ENCODE data around the gene SPRED3. TPM values are rescaled to one million over a fixed set of nuclear protein-coding genes. Genes with fewer than 3 reads are reported as not detected.
"Not testable (repeated sequence)": the region's sequence is repeated elsewhere in the genome, so short reads cannot be mapped to it uniquely, and the experiment has no call there.

SPRED3 gene
- polyA plus RNA-seq, 6 donors from 2014 or later: not detected

- Mint-ChIP-seq H3K4me3 (no peak overlapping the region), H3K27ac (no peak overlapping the region), H3K36me3 (no peaks in the 10 kb centered on the region), H3K27me3 (no peaks in the 10 kb centered on the region), H3K4me1 (peaks cover 30 to 37% (median 31%) of the 10 kb centered on the region in 3 donors), H3K9me3 (no peaks in the 10 kb centered on the region)
- DNase-seq (no peak), ATAC-seq (ENCODE audit: low read depth in 2 of 2) (no peak)
Measured at GRCh38 chr19:38420935-38421334, 32.4 kb downstream of the SPRED3 start.

GRCh38 chr19:38421856-38422255 lies 33.4 kb downstream of the SPRED3 start:
- no peaks in the 10 kb centered on the region for H3K27me3 Mint-ChIP-seq
- H3K36me3 Mint-ChIP-seq: no peaks in the 10 kb centered on the region
- DNase-seq (no peak), ATAC-seq (ENCODE audit: low read depth in 2 of 2) (no peak)
- no peak overlapping the region for H3K27ac Mint-ChIP-seq
- H3K4me3 Mint-ChIP-seq: no peak overlapping the region
- H3K9me3 Mint-ChIP-seq: no peaks in the 10 kb centered on the region
- H3K4me1 Mint-ChIP-seq: peaks cover 31 to 39% (median 35%) of the 10 kb centered on the region in 3 donors

GRCh38 chr19:38422438-38422837 lies 33.9 kb downstream of the SPRED3 start:
- ATAC-seq (ENCODE audit: low read depth in 2 of 2) (no peak), DNase-seq (no peak)
- H3K4me3 Mint-ChIP-seq: no peak overlapping the region
- no peaks in the 10 kb centered on the region for H3K27me3 Mint-ChIP-seq
- no peaks in the 10 kb centered on the region for H3K9me3 Mint-ChIP-seq
- no peak overlapping the region for H3K27ac Mint-ChIP-seq
- no peaks in the 10 kb centered on the region for H3K36me3 Mint-ChIP-seq
- peaks cover 26 to 35% (median 33%) of the 10 kb centered on the region in 3 donors for H3K4me1 Mint-ChIP-seq

- peaks cover 0 to 4% (median 0%) of the 10 kb centered on the region in 3 donors for H3K27me3 Mint-ChIP-seq
- no peaks in the 10 kb centered on the region for H3K9me3 Mint-ChIP-seq
- no peaks in the 10 kb centered on the region for H3K36me3 Mint-ChIP-seq
- ATAC-seq (ENCODE audit: low read depth in 2 of 2) (no peak), DNase-seq (no peak)
- H3K27ac Mint-ChIP-seq: peak overlapping the region in 2 of 6 donors; percentile 44 to 72
- H3K4me3 Mint-ChIP-seq: no peak overlapping the region
- peaks cover 14 to 24% (median 16%) of the 10 kb centered on the region in 3 donors for H3K4me1 Mint-ChIP-seq
Measured at GRCh38 chr19:38424272-38424671, 35.8 kb downstream of the SPRED3 start.

- DNase-seq (no peak), ATAC-seq (ENCODE audit: low read depth in 2 of 2) (no peak)
- peaks cover 14 to 24% (median 16%) of the 10 kb centered on the region in 3 donors for H3K4me1 Mint-ChIP-seq
- peak overlapping the region in 4 of 6 donors; percentile 49 to 78 (median 57) for H3K27ac Mint-ChIP-seq
- H3K9me3 Mint-ChIP-seq: no peaks in the 10 kb centered on the region
- H3K4me3 Mint-ChIP-seq: peak overlapping the region in 4 of 8 donors; percentile 20 to 68 (median 52)
- no peaks in the 10 kb centered on the region for H3K36me3 Mint-ChIP-seq
- H3K27me3 Mint-ChIP-seq: peaks cover 0 to 8% (median 0%) of the 10 kb centered on the region in 3 donors
Measured at GRCh38 chr19:38425222-38425809, 36.8 kb downstream of the SPRED3 start.

- Mint-ChIP-seq H3K9me3 (no peaks in the 10 kb centered on the region), H3K27ac (peak within 1 kb of the TSS in 5 of 6 donors; percentile 63 to 82 (median 81)), H3K36me3 (no peaks in the 10 kb centered on the region), H3K27me3 (peaks cover 0 to 8% (median 6%) of the 10 kb centered on the region in 3 donors), H3K4me3 (peak within 1 kb of the TSS; percentile 48 to 92 (median 76)), H3K4me1 (peaks cover 14 to 24% (median 16%) of the 10 kb centered on the region in 3 donors)
- peak; percentile 92 to 93 for ATAC-seq (ENCODE audit: low read depth in 2 of 2)
- peak; percentile 59 for DNase-seq
Measured at GRCh38 chr19:38425810-38426466, 37.4 kb downstream of the SPRED3 start, which contains the start of gene RASGRP4. Gene RASGRP4, minus strand, starts transcription at chr19:38426219. Its CDS starts 128 bp downstream, at chr19:38426091.

- Mint-ChIP-seq H3K4me3 (peak overlapping the region in 1 of 8 donors; percentile 62), H3K4me1 (peaks cover 14 to 24% (median 16%) of the 10 kb centered on the region in 3 donors), H3K27ac (peak overlapping the region in 4 of 6 donors; percentile 24 to 81 (median 65))
- not testable (repeated sequence) for H3K36me3 Mint-ChIP-seq, H3K9me3 Mint-ChIP-seq, H3K27me3 Mint-ChIP-seq, DNase-seq
- peak; percentile 34 to 51 for ATAC-seq (ENCODE audit: low read depth in 2 of 2)
Measured at GRCh38 chr19:38427035-38427677, 38.7 kb downstream of the SPRED3 start.

- H3K27ac Mint-ChIP-seq: peak overlapping the region in 1 of 6 donors; percentile 13
- H3K27me3 Mint-ChIP-seq: peaks cover 0 to 17% (median 17%) of the 10 kb centered on the region in 3 donors
- no peaks in the 10 kb centered on the region for H3K36me3 Mint-ChIP-seq
- ATAC-seq (ENCODE audit: low read depth in 2 of 2) (no peak), DNase-seq (no peak)
- peaks cover 0 to 1% (median 0%) of the 10 kb centered on the region in 7 donors for H3K9me3 Mint-ChIP-seq
- peaks cover 21 to 29% (median 24%) of the 10 kb centered on the region in 3 donors for H3K4me1 Mint-ChIP-seq
- H3K4me3 Mint-ChIP-seq: no peak overlapping the region
Measured at GRCh38 chr19:38429055-38429810, 40.7 kb downstream of the SPRED3 start.

- H3K9me3 Mint-ChIP-seq: peaks cover 0 to 2% (median 0%) of the 10 kb centered on the region in 7 donors
- H3K27me3 Mint-ChIP-seq: peaks cover 0 to 22% (median 22%) of the 10 kb centered on the region in 3 donors
- DNase-seq (no peak), ATAC-seq (ENCODE audit: low read depth in 2 of 2) (no peak)
- H3K4me1 Mint-ChIP-seq: peaks cover 24 to 31% (median 24%) of the 10 kb centered on the region in 3 donors
- no peak overlapping the region for H3K4me3 Mint-ChIP-seq
- no peaks in the 10 kb centered on the region for H3K36me3 Mint-ChIP-seq
- no peak overlapping the region for H3K27ac Mint-ChIP-seq
Measured at GRCh38 chr19:38429811-38430156, 41.3 kb downstream of the SPRED3 start.

- Mint-ChIP-seq H3K9me3 (peaks cover 0 to 2% (median 0%) of the 10 kb centered on the region in 7 donors), H3K4me3 (no peak overlapping the region), H3K27me3 (peaks cover 0 to 30% (median 22%) of the 10 kb centered on the region in 3 donors), H3K27ac (no peak overlapping the region), H3K36me3 (no peaks in the 10 kb centered on the region), H3K4me1 (peaks cover 14 to 25% (median 19%) of the 10 kb centered on the region in 3 donors)
- ATAC-seq (ENCODE audit: low read depth in 2 of 2) (no peak), DNase-seq (no peak)
Measured at GRCh38 chr19:38430931-38431330, 42.4 kb downstream of the SPRED3 start.

GRCh38 chr19:38433268-38433733 lies 44.8 kb downstream of the SPRED3 start, which contains the start of gene RYR1:
Gene RYR1, plus strand, starts transcription at chr19:38433691. Its CDS starts 139 bp downstream, at chr19:38433830.
- Mint-ChIP-seq H3K4me3 (peak within 1 kb of the TSS in 4 of 8 donors; percentile 13 to 82 (median 53)), H3K36me3 (no peaks in the 10 kb centered on the region), H3K9me3 (peaks cover 0 to 2% (median 0%) of the 10 kb centered on the region in 7 donors), H3K27ac (peak within 1 kb of the TSS in 2 of 6 donors; percentile 3 to 78), H3K27me3 (peaks cover 4 to 45% (median 29%) of the 10 kb centered on the region in 3 donors), H3K4me1 (peaks cover 7 to 10% (median 8%) of the 10 kb centered on the region in 3 donors)
- DNase-seq: no peak
- peak; percentile 75 to 81 for ATAC-seq (ENCODE audit: low read depth in 2 of 2)

- peak overlapping the region in 1 of 6 donors; percentile 3 for H3K27ac Mint-ChIP-seq
- DNase-seq (no peak), ATAC-seq (ENCODE audit: low read depth in 2 of 2) (no peak)
- H3K36me3 Mint-ChIP-seq: no peaks in the 10 kb centered on the region
- peak overlapping the region in 1 of 8 donors; percentile 13 for H3K4me3 Mint-ChIP-seq
- H3K9me3 Mint-ChIP-seq: peaks cover 0 to 4% (median 0%) of the 10 kb centered on the region in 7 donors
- peaks cover 4 to 45% (median 24%) of the 10 kb centered on the region in 3 donors for H3K27me3 Mint-ChIP-seq
- peaks cover 7 to 10% (median 8%) of the 10 kb centered on the region in 3 donors for H3K4me1 Mint-ChIP-seq
Measured at GRCh38 chr19:38434549-38435051, 46.1 kb downstream of the SPRED3 start.

Data from naive B cell (primary cell).